T47D (cell line): ENCODE results near the gene COASY.
"Not testable (repeated sequence)": the region's sequence is repeated elsewhere in the genome, so short reads cannot be mapped to it uniquely, and the experiment has no call there.

Source experiments
- DNase-seq, 2 experiments: peaks; one replicate each; pipeline versions ENCODE4 v3.0.0 to v3.0.0-alpha.2; 2011 to 2012; ENCODE audit warnings: low read depth in 1 of 2, low spot score in 1 of 2
- JUND ChIP-seq: IDR thresholded peaks from 2 replicates; pipeline ENCODE4 v1.6.1; 2012; ENCODE audit warnings: low read depth
- in situ Hi-C: cut with HindIII; loops from 2 replicates; pipeline ENCODE4 v1.10.0; 2016; ENCODE audit warnings: low sequenced_read_pairs, low pct_unique_long_range_greater_than_20kb

The COASY gene

GRCh38 chr17:42607769-42608168 lies 45.8 kb downstream of the COASY start:
- in situ Hi-C loops = no loop called here
- no peak for DNase-seq
- no peak for TF ChIP-seq JUND

- in situ Hi-C loops = no loop called here
- DNase-seq = peak in 1 of 2 experiments; percentile 28
- TF ChIP-seq JUND = no peak
Observed at GRCh38 chr17:42608305-42609181, 46.6 kb downstream of the COASY start.

- no peak for TF ChIP-seq JUND
- peak; percentile 99 to 100 for DNase-seq
- in situ Hi-C loops = no loop called here
Observed at GRCh38 chr17:42609182-42609813, 47.4 kb downstream of the COASY start, which contains the start of the genes RETREG3 and TUBG1. TSS of gene RETREG3 (minus strand) at chr17:42609374. CDS start at chr17:42609324, 50 bp downstream. TSS of gene TUBG1 (plus strand) at chr17:42609683. CDS start at chr17:42609738, 55 bp downstream.

- in situ Hi-C loops = not testable (repeated sequence)
- peak in 1 of 2 experiments; percentile 65 for DNase-seq
Observed at GRCh38 chr17:42609814-42610801, 48.2 kb downstream of the COASY start.

GRCh38 chr17:42612013-42612412 lies 50.1 kb downstream of the COASY start:
- no peak for TF ChIP-seq JUND
- no peak for DNase-seq
- in situ Hi-C loops = no loop called here

- TF ChIP-seq JUND = no peak
- no peak for DNase-seq
- in situ Hi-C loops = no loop called here
Observed at GRCh38 chr17:42613699-42614295, 51.8 kb downstream of the COASY start.
